SK-N-SH treated with all-trans-retinoic acid at 6 μM for 48 hours (cell line): Measurements from ENCODE around the gene PDCD7.

Source experiments
- ATAC-seq: fragments of 200-7000 bp; cut with Tn5 transposase; 3 replicates; pipeline ENCODE4 v1.9.1; 2020; ENCODE audit warnings: mild to moderate bottlenecking, moderate library complexity
- CSDC2 ChIP-seq: fragments of 250-450 bp; sonication (Bioruptor Pico); IDR thresholded peaks from 2 replicates; pipeline ENCODE4 v1.5.0; 2020; ENCODE audit warnings: mild to moderate bottlenecking, moderate library complexity
- GLIS3 ChIP-seq: fragments of 250-450 bp; sonication (Bioruptor Pico); IDR thresholded peaks from 2 replicates; pipeline ENCODE4 v1.5.0; 2020; ENCODE audit warnings: mild to moderate bottlenecking, moderate library complexity
- ISL1 ChIP-seq: fragments of 250-450 bp; sonication (Bioruptor Pico); IDR thresholded peaks from 2 replicates; pipeline ENCODE4 v2.1.2; 2022; ENCODE audit warnings: mild to moderate bottlenecking, moderate library complexity
- OSR1 ChIP-seq: fragments of 250-450 bp; sonication (Bioruptor Pico); IDR thresholded peaks from 2 replicates; pipeline ENCODE4 v1.8.0; 2022; ENCODE audit warnings: moderate library complexity, mild to moderate bottlenecking, inconsistent platforms
- PPARA ChIP-seq: fragments of 250-450 bp; sonication (Bioruptor Pico); IDR thresholded peaks from 2 replicates; pipeline ENCODE4 v1.5.0; 2020; ENCODE audit warnings: mild to moderate bottlenecking, borderline replicate concordance
- RARB ChIP-seq: fragments of 250-450 bp; sonication (Bioruptor Pico); IDR thresholded peaks from 2 replicates; pipeline ENCODE4 v1.8.0; 2021; ENCODE audit warnings: mild to moderate bottlenecking, moderate library complexity
- SNAI2 ChIP-seq: fragments of 250-450 bp; sonication (Bioruptor Pico); IDR thresholded peaks from 2 replicates; pipeline ENCODE4 v1.5.0; 2020; ENCODE audit warnings: mild to moderate bottlenecking, moderate library complexity
- TCF4 ChIP-seq: fragments of 250-450 bp; sonication (Bioruptor Pico); IDR thresholded peaks from 2 replicates; pipeline ENCODE4 v1.8.0; 2021; ENCODE audit warnings: mild to moderate bottlenecking, moderate library complexity, borderline replicate concordance
- TOX ChIP-seq: fragments of 250-450 bp; sonication (Bioruptor Pico); IDR thresholded peaks from 2 replicates; pipeline ENCODE4 v1.8.0; 2021; ENCODE audit warnings: mild to moderate bottlenecking, moderate library complexity, borderline replicate concordance
- ZFP30 ChIP-seq: fragments of 450-650 bp; formaldehyde crosslinking; IDR thresholded peaks from 2 replicates; pipeline ENCODE4 v1.5.0; 2022; ENCODE audit warnings: mild to moderate bottlenecking, moderate library complexity
- ZNF8 ChIP-seq: fragments of 450-650 bp; formaldehyde crosslinking; IDR thresholded peaks from 2 replicates; pipeline ENCODE4 v1.5.0; 2020; ENCODE audit warnings: mild to moderate bottlenecking, moderate library complexity
- TF ChIP-seq, protein P1 (sequence below): fragments of 250-450 bp; sonication (Bioruptor Pico); IDR thresholded peaks from 2 replicates; pipeline ENCODE4 v1.5.0; 2020; ENCODE audit warnings: mild to moderate bottlenecking, moderate library complexity
- TF ChIP-seq, protein P2 (sequence below): fragments of 250-450 bp; sonication (Bioruptor Pico); IDR thresholded peaks from 2 replicates; pipeline ENCODE4 v1.5.1; 2021; ENCODE audit warnings: mild to moderate bottlenecking, moderate library complexity
- TF ChIP-seq, protein P3 (sequence below): fragments of 250-450 bp; sonication (Bioruptor Pico); IDR thresholded peaks from 2 replicates; pipeline ENCODE4 v1.5.1; 2020; ENCODE audit warnings: low read depth, mild to moderate bottlenecking, moderate library complexity
- TF ChIP-seq, protein P4 (sequence below): fragments of 250-450 bp; sonication (Bioruptor Pico); IDR thresholded peaks from 2 replicates; pipeline ENCODE4 v1.8.0; 2020; ENCODE audit warnings: mild to moderate bottlenecking, moderate library complexity, borderline replicate concordance

The PDCD7 gene

DNA sequence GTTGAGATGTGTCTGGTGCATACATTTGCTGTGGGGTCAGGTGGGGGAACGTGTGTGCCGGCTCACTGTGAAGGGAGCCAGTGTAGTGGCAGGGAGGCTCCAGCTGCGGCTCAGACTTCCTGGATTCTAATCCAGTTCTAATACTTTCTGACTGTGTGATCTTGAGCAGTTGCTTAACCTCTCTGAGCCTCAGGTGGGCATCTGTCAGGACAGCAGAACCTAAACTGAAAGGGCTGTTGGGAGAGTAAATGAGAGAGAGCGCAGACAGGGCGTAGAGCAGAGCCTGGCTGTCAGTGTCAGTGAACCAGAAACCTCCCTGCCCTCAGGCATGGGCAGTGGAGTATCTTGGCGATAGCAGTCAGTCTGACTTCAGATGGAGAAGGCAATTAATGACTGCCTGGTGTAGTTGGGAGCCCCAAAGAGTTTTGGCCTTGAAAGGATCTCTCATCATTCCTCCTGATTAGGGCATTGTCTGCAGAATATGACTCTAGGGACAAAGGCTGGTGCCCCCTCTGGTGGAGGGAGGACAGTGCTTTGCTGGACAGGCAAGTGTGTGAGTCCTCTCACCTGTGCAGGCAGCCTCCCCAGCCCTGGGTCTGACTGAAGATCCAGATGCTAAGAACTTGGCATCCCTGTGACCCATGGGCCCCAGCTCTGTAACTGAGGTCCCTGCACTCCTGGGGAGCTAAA, 47.5 kb downstream of the PDCD7 start (continued):
- TF ChIP-seq, protein P1, sequence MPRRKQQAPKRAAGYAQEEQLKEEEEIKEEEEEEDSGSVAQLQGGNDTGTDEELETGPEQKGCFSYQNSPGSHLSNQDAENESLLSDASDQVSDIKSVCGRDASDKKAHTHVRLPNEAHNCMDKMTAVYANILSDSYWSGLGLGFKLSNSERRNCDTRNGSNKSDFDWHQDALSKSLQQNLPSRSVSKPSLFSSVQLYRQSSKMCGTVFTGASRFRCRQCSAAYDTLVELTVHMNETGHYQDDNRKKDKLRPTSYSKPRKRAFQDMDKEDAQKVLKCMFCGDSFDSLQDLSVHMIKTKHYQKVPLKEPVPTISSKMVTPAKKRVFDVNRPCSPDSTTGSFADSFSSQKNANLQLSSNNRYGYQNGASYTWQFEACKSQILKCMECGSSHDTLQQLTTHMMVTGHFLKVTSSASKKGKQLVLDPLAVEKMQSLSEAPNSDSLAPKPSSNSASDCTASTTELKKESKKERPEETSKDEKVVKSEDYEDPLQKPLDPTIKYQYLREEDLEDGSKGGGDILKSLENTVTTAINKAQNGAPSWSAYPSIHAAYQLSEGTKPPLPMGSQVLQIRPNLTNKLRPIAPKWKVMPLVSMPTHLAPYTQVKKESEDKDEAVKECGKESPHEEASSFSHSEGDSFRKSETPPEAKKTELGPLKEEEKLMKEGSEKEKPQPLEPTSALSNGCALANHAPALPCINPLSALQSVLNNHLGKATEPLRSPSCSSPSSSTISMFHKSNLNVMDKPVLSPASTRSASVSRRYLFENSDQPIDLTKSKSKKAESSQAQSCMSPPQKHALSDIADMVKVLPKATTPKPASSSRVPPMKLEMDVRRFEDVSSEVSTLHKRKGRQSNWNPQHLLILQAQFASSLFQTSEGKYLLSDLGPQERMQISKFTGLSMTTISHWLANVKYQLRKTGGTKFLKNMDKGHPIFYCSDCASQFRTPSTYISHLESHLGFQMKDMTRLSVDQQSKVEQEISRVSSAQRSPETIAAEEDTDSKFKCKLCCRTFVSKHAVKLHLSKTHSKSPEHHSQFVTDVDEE, result no peak
- no peak for TF ChIP-seq TOX (CRISPR knock-in tag)
- TF ChIP-seq, protein P2, sequence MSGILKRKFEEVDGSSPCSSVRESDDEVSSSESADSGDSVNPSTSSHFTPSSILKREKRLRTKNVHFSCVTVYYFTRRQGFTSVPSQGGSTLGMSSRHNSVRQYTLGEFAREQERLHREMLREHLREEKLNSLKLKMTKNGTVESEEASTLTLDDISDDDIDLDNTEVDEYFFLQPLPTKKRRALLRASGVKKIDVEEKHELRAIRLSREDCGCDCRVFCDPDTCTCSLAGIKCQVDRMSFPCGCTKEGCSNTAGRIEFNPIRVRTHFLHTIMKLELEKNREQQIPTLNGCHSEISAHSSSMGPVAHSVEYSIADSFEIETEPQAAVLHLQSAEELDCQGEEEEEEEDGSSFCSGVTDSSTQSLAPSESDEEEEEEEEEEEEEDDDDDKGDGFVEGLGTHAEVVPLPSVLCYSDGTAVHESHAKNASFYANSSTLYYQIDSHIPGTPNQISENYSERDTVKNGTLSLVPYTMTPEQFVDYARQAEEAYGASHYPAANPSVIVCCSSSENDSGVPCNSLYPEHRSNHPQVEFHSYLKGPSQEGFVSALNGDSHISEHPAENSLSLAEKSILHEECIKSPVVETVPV (CRISPR knock-in tag), result no peak
- no peak for TF ChIP-seq ZFP30 (CRISPR knock-in tag)
- TF ChIP-seq TCF4, result no peak
- TF ChIP-seq PPARA (CRISPR knock-in tag), result no peak
- TF ChIP-seq, all 23 proteins: peak for 0

DNA sequence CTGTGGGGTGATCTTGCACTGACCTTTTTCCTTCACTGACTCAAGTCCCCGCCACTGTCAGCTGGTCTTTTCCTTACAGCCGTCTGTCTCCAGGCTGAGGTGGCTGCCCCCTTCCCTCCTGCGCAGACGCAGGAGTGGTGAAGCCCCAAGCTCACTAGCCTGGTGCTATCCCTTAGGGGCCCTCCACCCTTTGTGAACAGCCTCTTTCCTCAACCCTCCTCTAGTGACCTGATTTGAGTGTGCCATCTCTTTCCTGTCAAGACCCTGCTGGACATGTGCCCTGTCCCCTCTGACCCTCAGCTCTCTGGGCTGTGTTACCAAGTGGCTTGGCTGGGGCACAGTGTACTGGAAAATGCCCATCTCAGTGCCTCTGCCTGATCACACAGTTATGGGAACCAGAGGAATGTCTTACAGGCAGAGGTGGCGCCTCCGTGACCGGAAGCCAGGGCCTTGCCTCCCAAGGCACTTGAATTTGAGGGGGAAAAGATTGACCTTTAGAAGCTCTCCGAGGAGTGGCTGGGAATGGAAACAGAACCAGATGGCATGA, 48.3 kb downstream of the PDCD7 start:
- TF ChIP-seq, protein P3, sequence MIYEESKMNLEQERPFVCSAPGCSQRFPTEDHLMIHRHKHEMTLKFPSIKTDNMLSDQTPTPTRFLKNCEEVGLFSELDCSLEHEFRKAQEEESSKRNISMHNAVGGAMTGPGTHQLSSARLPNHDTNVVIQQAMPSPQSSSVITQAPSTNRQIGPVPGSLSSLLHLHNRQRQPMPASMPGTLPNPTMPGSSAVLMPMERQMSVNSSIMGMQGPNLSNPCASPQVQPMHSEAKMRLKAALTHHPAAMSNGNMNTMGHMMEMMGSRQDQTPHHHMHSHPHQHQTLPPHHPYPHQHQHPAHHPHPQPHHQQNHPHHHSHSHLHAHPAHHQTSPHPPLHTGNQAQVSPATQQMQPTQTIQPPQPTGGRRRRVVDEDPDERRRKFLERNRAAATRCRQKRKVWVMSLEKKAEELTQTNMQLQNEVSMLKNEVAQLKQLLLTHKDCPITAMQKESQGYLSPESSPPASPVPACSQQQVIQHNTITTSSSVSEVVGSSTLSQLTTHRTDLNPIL (CRISPR knock-in tag), result no peak
- TF ChIP-seq ISL1, result no peak
- no peak for TF ChIP-seq TOX (CRISPR knock-in tag)
- no peak for ATAC-seq

DNA sequence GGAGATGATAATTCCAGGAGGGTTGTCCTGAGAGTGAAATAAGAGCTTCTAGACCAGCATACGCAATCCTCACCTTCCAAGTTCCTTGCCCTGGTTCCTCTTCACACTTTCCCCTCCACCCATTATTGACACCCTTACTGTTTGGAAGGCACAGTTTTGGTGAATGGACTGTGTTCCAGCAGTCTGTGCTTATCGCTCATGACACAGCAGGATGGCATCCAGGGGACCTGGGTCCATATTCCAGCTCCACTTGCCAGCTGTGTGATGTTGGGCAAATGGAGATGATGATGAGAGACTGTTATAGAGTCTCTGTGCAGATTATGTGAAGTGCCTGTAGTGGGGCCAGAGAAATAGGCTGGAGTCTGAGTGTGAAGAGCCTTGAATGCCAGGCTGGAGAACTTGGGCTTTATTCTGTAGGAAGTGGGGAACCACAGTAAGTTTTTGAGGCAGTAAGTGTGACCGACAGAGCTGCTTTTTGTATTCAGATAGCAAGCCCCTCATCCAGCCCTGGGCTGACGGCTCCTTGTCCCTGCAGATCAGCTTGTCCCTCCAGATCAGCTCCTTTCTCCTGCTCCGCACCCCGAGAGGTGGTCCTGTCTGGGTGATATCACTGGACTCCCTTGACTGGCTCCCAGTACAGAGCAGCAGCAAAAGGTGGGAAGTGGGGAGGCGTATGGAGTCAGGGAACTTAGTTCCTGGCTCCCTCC, 49.0 kb downstream of the PDCD7 start:
- TF ChIP-seq GLIS3 (CRISPR knock-in tag) (no peak), TOX (CRISPR knock-in tag) (no peak), ZFP30 (CRISPR knock-in tag) (no peak), OSR1 (CRISPR knock-in tag) (no peak), ZNF8 (CRISPR knock-in tag) (no peak), ISL1 (no peak), CSDC2 (CRISPR knock-in tag) (no peak), TCF4 (no peak)
- TF ChIP-seq, protein P3 (CRISPR knock-in tag), result no peak
- TF ChIP-seq, protein P1, result no peak
- no peak for ATAC-seq

DNA sequence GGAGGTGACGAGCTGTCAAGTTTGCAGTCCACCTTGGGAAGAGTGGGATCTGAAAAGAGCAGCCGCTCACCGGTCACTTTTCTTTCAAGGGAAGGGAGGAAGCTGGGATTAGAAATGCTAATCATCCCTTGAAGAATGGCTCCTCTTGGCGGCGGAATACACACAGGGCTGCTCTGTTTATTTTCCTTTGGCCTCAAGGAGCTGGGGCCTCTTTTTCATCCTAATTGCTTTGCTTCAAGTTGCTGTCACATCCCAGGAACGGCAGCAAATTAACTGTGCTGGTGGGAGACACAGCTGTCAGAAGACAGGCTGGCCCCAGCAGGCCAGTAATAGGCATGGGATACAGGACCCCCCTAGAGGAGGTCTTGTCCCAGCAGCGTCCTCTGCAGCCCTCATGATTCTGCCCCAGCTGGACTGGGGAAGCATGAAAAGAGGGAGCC, 50.3 kb downstream of the PDCD7 start:
- ATAC-seq, result no peak
- TF ChIP-seq ISL1, result no peak
- no peak for TF ChIP-seq GLIS3 (CRISPR knock-in tag)
- no peak for TF ChIP-seq RARB (CRISPR knock-in tag)
- no peak for TF ChIP-seq ZNF8 (CRISPR knock-in tag)
- TF ChIP-seq ZFP30 (CRISPR knock-in tag), result no peak
- TF ChIP-seq, protein P1, result no peak
- TF ChIP-seq, protein P4, sequence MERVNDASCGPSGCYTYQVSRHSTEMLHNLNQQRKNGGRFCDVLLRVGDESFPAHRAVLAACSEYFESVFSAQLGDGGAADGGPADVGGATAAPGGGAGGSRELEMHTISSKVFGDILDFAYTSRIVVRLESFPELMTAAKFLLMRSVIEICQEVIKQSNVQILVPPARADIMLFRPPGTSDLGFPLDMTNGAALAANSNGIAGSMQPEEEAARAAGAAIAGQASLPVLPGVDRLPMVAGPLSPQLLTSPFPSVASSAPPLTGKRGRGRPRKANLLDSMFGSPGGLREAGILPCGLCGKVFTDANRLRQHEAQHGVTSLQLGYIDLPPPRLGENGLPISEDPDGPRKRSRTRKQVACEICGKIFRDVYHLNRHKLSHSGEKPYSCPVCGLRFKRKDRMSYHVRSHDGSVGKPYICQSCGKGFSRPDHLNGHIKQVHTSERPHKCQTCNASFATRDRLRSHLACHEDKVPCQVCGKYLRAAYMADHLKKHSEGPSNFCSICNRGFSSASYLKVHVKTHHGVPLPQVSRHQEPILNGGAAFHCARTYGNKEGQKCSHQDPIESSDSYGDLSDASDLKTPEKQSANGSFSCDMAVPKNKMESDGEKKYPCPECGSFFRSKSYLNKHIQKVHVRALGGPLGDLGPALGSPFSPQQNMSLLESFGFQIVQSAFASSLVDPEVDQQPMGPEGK, result no peak
- no peak for TF ChIP-seq TCF4
- TF ChIP-seq, protein P3 (CRISPR knock-in tag), result no peak
- no peak for TF ChIP-seq SNAI2 (CRISPR knock-in tag)
